ENCODE results near the gene STX2.

DNA sequence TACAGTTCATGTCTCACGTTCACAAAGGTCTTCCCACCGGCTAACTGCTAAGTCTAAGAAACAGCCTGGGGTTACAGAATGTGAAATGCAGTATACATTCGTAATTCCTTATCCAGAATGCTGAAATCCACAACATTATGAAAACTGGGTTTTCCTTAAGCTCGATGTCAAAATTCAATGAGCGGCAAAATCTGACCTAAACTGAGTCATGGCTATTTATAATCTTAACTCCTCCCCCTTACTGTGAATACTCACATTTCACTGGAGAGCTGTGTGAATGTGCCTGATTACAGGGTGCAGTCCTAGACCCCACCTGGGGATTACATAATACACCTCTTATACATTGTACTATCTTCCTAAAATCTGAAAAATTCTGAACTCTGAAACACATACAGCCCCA is 35.3 kb downstream of the STX2 start:
- TF ChIP-seq NFYB (IDR thresholded peaks at IDR 0.05; ENCODE audit: insufficient read depth, low read depth, low read length) = no peak
- no peak for TF ChIP-seq SREBF2 (IDR thresholded peaks at IDR 0.05; ENCODE audit: low read length)
- TF ChIP-seq TAF1 (IDR thresholded peaks at IDR 0.05; ENCODE audit: borderline replicate concordance, low read depth, low read length) = no peak
- TF ChIP-seq EZH2 (IDR thresholded peaks at IDR 0.05; ENCODE audit: borderline replicate concordance, control insufficient read depth, low read depth, low read length) = no peak

Data from GM12878 (cell line).